GM19240 (cell line): ENCODE measurements around the gene SOX18.

Experiments
- DNase-seq: peaks from one replicate; pipeline ENCODE4 v3.0.0; 2011; ENCODE audit warnings: low spot score; ENCODE audit not compliant: insufficient read length

The SOX18 gene

GRCh38 chr20:64080813-64081623, 31.6 kb upstream of the SOX18 start:
- no peak for DNase-seq

- DNase-seq, result peak; percentile 79
Observed at GRCh38 chr20:64080013-64080812, 30.8 kb upstream of the SOX18 start, which contains the start of gene OPRL1. Gene OPRL1, plus strand, starts transcription at chr20:64080082. Its CDS starts 12,639 bp downstream, at chr20:64092721.

- DNase-seq, result peak; percentile 67
Observed at GRCh38 chr20:64079273-64080012, 30.0 kb upstream of the SOX18 start, which contains the start of gene RGS19. Gene RGS19, minus strand, starts transcription at chr20:64079518. Its CDS starts 2,632 bp downstream, at chr20:64076886.

DNA sequence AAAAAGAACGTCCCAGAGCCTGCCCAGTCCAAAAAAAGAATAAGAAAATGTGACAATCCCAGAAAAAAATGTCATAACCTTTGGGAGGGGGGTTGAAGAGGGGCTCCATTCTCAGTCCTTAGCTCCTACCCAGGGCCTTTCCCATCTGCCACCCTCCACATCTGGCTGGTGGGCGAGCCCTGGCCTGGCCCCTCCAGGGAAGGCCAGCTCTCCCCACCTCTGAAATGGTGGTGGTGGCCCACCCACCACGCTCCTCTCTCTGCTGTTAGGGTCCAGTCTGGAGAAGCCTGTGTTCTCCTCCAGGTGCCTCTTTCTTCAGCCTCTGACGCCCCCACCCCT, 29.5 kb upstream of the SOX18 start:
- no peak for DNase-seq

DNA sequence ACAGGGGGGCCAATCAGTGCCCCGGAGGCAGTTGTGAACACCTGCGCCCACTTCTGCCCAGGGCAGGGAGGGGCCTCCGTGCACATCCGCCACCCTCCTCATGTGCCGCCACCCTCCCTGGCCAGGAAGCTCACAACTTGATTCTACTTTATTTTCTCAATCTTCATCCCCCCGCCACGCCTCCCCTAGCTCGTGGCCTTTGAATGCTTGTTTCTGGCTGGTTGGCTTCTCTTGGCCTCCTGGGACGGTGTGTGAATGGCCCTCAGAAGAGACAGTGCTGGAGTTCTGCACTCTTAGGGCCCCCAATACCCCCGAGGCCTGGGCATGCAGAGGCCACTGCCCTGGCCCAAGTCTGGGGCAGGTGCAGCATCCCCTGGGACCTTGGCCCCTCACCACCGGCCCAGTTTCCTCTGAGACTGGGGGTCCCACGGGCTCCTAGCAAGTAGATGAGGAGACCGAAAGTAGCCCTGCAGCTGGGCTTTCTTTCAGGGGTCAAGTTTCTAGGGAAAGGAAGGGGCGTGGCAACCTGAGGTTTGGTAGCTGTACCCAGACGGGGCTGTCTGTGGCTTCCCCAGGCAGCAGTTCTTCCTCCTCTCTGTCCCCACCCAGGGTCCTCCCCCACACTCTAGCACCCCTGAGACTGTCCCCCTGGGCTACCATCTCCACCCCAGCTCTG, 28.6 kb upstream of the SOX18 start:
- peak; percentile 42 for DNase-seq

DNA sequence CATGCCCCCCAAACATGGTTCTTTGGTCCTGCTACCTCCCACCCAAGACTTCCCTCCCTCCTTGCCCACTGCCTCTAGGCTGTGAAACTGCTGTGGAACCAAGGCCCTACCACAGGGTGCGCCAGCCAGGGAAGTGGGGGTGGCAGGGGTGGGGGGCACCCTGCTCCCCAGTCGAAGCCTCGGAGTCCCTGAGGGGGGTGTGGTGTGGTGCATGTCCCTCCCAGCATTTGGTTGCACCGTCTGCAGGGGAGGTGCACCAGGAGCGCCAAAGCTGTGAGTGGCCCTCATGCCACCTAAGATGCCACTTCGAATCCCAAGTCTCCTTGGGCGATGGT, 28.1 kb upstream of the SOX18 start:
- DNase-seq, result no peak

- DNase-seq, result peak; percentile 58
Observed at GRCh38 chr20:64077094-64077493, 27.7 kb upstream of the SOX18 start.

DNA sequence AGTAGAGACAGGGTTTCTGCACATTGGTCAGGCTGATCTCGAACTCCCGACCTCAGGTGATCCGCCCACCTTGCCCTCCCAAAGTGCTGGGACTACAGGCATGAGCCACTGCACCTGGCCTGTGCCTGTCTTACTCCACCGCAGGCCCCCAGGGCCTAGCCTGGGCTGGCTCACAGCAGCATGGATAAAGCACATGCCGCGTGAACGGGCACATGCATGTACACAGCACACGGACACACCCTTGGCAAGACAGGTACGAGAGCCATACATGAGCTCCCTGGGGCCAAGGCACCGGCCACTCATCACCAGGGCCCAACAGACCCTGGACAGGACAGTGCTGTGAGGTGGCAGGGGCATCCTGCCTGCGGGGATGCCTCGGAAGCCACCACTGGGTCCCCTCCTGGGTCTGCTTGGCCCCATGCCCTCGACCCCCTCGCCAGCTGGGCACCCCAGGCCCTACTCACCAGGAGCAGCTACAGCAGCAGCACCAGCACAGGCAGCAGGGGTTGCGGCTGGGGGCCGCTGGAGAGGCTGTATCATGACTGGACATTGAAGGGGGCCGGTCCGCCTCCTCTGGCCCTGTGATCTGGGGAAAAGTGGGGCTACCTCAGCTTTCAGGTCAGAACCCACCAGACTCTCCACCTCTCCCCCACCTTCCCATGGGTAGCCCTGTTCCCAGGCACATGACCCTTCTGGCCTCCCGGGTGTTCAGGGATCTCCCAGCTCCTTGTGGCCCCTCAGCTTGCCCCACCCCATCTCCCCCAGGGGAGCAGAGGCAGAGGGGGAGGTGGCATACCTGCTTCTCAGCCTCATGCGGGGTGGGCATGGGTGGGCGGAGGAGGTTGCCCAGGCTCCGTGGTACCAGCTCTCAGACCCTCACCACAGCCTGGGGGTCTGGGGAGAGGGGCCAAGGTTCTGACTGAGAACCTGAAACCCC, 26.9 kb upstream of the SOX18 start:
- DNase-seq, result no peak

GRCh38 chr20:64075556-64075955, 26.1 kb upstream of the SOX18 start:
- DNase-seq, result no peak

DNA sequence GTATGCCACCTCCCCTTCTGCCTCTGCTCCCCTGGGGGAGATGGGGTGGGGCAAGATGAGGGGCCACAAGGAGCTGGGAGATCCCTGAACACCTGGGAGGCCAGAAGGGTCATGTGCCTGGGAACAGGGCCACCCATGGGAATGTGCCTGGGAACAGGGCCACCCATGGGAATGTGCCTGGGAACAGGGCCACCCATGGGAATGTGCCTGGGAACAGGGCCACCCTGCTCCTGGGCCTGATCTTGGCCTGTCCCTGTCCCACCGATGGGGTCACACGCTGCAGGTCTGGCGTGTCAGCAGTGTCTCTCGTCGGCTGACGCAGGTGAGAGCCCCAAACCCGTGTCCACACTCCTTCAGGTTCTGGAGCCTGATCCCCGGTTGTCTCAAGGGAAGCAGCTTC, 25.5 kb upstream of the SOX18 start:
- DNase-seq, result no peak

DNA sequence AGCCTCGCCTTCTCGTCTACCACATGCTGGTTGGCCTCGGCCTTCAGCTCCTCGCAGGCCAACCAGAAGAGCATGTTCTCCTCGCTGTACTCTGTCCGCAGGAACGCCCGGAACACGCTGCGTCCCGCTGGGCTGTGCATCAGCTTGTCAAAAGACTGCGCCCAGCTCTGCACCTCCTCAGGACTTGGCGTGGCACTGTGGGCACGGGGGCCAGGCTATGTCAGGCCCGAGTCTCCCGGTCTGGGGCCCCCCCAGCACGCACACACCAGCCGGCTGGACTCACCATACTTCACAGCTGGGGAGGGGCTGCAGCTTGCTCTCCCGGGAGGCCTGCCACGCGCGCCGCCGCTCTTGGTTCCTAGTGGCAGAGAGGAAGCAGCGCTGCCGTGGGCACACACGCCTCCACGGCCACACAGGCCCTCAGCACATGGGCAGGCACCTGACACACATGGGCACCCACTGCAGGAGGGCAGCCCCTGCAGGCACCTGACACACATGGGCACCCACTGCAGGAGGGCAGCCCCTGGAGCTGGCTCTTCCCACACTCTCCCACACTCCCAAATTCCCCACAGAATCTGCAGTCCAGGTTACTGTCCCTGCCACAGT, 24.8 kb upstream of the SOX18 start:
- no peak for DNase-seq

DNA sequence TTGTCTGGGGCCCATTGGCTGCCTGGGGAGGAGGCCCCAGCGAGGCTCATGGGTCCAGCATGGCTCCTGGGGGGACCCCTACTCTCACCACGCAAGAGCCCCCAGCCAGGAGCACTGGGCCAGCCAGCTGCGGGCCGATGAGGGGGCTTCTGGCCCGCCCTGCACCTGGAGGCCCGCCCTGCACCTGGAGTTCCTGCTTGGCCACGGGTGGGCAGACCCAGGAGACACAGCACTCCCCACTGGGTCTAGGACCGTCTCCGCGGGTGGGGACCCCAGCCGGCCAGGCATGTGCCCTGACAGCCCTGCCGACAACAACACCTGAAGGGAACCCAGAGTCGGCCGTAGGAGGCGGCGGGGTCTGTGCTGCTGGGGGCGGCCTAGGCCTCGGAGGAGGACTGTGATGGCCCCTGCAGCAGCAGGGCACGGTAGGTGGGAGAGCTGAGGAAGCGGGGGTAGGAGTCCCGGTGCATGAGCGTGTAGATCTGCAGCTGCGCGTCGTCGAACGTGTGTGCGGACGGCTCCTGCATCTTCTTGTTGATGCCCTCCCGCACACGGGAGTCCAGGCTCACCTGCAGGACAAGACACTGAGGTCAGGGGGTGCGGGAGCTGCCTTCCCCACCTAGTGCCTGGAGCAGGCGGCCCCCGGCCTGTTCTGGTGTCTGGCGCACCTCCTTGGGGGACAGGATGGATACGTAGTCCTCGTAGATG, 24.2 kb upstream of the SOX18 start:
- DNase-seq, result no peak

DNA sequence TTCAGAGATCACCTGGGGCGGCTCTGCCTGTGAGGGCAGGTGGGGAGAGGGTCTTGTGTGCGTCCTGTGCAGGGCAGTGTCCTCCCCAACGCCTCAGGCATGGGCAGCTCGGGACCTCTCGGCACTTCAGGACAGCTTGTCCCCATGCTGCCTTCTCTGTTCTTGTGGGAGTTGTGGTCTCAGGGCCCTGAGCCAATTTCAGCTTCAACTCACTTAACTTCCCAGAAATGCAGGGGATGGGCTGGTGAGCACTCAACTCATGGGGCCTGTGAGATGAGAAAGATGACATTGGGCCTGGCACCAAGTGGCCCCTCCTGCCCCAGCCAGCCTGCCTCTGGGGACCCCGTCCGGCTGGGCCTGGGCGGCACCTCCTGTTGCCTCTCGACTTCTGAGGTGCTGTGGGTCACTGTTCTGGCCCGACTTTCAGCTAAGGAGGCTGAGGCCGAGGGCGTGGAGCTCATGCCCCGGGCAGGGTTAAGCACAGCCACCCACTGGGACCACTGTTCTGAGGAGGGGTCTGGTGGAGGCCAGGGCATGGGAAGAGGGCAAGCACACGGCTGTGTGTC, 23.1 kb upstream of the SOX18 start:
- no peak for DNase-seq

GRCh38 chr20:64071341-64072332, 22.2 kb upstream of the SOX18 start:
- DNase-seq, result no peak

- DNase-seq, result no peak
Observed at GRCh38 chr20:64070244-64070993, 21.0 kb upstream of the SOX18 start.

- no peak for DNase-seq
Observed at GRCh38 chr20:64069614-64070243, 20.3 kb upstream of the SOX18 start.
